ENCODE measurements around the gene PSG1. TPM values are rescaled to one million over a fixed set of nuclear protein-coding genes. Genes with fewer than 3 reads are reported as not detected.
"Not testable (repeated sequence)": the region's sequence is repeated elsewhere in the genome, so short reads cannot be mapped to it uniquely, and the experiment has no call there.

Gene PSG1
- total RNA-seq, 1 experiment from 2014 or later, result 0.72 TPM

DNA sequence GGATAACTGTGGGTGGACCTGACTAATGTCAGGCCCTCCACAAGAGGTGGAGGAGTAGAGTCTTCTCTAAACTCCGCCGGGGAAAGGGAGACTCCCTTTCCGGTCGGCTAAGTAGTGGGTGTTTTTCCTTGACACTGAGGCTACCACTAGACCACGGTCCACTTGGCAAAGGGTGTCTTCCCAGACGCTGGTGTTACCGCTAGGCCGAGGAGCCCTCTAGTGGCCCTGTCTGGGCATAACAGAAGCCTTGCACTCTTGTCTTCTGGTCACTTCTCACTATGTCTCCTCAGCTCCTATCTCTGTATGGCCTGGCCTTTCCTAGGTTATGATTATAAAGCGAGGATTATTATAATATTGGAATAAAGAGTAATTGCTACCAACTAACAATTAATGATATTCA, 43.6 kb upstream of the PSG1 start:
- H3K4me2 ChIP-seq; H4K20me1 ChIP-seq (ENCODE audit: insufficient read depth); H3K4me3 ChIP-seq; POLR2A ChIA-PET (ENCODE audit: unreplicated experiment); H3K9me2 ChIP-seq (ENCODE audit: insufficient read depth); intact Hi-C loops (cut with micrococcal nuclease; ENCODE audit: unreplicated experiment); H3K27ac ChIP-seq; H2AFZ ChIP-seq; H3K79me2 ChIP-seq (ENCODE audit: low read depth); H3K4me1 ChIP-seq (replicated peaks; ENCODE audit: insufficient read depth); BruUV-seq (replicated peaks); H3F3A ChIP-seq (ENCODE audit: insufficient read depth, low read depth); H3K9me3 ChIP-seq (ENCODE audit: insufficient read depth, low read depth); H3K27me3 ChIP-seq (ENCODE audit: insufficient read depth, low read depth); H3K36me3 ChIP-seq (ENCODE audit: low read depth): not testable (repeated sequence)
- TF ChIP-seq, protein P1, sequence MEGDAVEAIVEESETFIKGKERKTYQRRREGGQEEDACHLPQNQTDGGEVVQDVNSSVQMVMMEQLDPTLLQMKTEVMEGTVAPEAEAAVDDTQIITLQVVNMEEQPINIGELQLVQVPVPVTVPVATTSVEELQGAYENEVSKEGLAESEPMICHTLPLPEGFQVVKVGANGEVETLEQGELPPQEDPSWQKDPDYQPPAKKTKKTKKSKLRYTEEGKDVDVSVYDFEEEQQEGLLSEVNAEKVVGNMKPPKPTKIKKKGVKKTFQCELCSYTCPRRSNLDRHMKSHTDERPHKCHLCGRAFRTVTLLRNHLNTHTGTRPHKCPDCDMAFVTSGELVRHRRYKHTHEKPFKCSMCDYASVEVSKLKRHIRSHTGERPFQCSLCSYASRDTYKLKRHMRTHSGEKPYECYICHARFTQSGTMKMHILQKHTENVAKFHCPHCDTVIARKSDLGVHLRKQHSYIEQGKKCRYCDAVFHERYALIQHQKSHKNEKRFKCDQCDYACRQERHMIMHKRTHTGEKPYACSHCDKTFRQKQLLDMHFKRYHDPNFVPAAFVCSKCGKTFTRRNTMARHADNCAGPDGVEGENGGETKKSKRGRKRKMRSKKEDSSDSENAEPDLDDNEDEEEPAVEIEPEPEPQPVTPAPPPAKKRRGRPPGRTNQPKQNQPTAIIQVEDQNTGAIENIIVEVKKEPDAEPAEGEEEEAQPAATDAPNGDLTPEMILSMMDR (conservative IDR thresholded peaks at IDR 0.05), result peak; percentile 82
- DNase-seq, result peak; percentile 39 to 50
- CTCF ChIA-PET, result interaction anchor here (0.6 to 1.2 kb wide), 2 partner anchors 38 to 240 kb away, joined by 3 to 6 read pairs; no protein-coding TSS in a partner anchor

DNA sequence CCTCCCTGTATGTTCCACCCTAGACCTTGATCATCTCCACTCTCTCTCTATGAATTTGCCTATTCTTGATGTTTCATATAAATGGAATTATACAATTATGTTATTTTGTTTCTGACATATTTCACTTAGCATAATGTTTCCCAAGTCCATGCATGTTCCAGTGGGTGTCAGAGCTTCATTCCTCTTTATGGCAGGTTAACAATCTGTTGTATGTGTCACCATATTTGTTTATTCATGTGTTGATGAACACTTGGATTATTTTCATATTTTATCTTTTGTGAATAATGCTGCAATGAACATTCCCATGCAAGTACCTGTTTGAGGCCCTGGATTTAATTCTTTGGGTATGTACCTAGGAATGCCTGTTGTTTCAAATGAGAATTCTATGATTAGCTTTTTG, 41.5 kb upstream of the PSG1 start:
- POLR2A ChIA-PET (ENCODE audit: unreplicated experiment); H3K79me2 ChIP-seq (ENCODE audit: low read depth); H3F3A ChIP-seq (ENCODE audit: insufficient read depth, low read depth); intact Hi-C loops (cut with micrococcal nuclease; ENCODE audit: unreplicated experiment); H3K36me3 ChIP-seq (ENCODE audit: low read depth); H3K4me1 ChIP-seq (replicated peaks; ENCODE audit: insufficient read depth); CTCF ChIA-PET; H4K20me1 ChIP-seq (ENCODE audit: insufficient read depth); H3K4me3 ChIP-seq; H3K27ac ChIP-seq; H3K9me3 ChIP-seq (ENCODE audit: insufficient read depth, low read depth); H3K9me2 ChIP-seq (ENCODE audit: insufficient read depth); H3K27me3 ChIP-seq (ENCODE audit: insufficient read depth, low read depth); H3K4me2 ChIP-seq; BruUV-seq (replicated peaks); DNase-seq; H2AFZ ChIP-seq: not testable (repeated sequence)

DNA sequence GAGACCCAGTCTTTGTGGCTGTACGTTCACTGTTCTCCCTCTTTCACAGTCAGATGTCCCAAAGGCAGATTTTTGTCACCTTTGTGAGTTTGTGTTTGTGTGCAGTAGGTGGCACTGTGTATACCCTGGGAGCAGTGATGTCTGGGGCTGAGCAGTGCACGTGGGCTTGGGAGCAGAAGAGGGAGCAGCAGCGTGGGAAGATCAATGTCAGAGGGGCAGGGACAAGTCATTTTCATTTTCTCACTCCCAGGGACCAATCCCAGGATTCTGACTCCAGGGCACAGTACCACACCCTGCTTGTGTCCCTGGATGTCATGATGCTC, 40.2 kb upstream of the PSG1 start:
- no peaks in the 10 kb centered on the region for H3K27me3 ChIP-seq (ENCODE audit: insufficient read depth, low read depth)
- H3F3A ChIP-seq (ENCODE audit: insufficient read depth, low read depth), result no peaks in the 10 kb centered on the region
- no peak for DNase-seq
- CTCF ChIA-PET, result no interaction called here
- no peaks in the 10 kb centered on the region for H4K20me1 ChIP-seq (ENCODE audit: insufficient read depth)
- no peak overlapping the region for H3K27ac ChIP-seq
- no peak for TF ChIP-seq EZH2 (IDR thresholded peaks at IDR 0.05; ENCODE audit: low read depth)
- TF ChIP-seq, protein P1 (conservative IDR thresholded peaks at IDR 0.05), result no peak; the same call in 1 of the 2 replicates
- POLR2A ChIA-PET (ENCODE audit: unreplicated experiment), result no interaction called here
- H3K4me3 ChIP-seq, result no peak overlapping the region
- H3K79me2 ChIP-seq (ENCODE audit: low read depth), result no peaks in the 10 kb centered on the region
- BruUV-seq (replicated peaks), result no TSS peak
- H3K4me2 ChIP-seq, result no peak overlapping the region
- intact Hi-C loops (cut with micrococcal nuclease; ENCODE audit: unreplicated experiment), result no loop called here
- no peaks in the 10 kb centered on the region for H3K9me3 ChIP-seq (ENCODE audit: insufficient read depth, low read depth)
- H2AFZ ChIP-seq, result no peak overlapping the region
- H3K36me3 ChIP-seq (ENCODE audit: low read depth), result no peaks in the 10 kb centered on the region
- no peaks in the 10 kb centered on the region for H3K9me2 ChIP-seq (ENCODE audit: insufficient read depth)
- H3K4me1 ChIP-seq (replicated peaks; ENCODE audit: insufficient read depth), result no peaks in the 10 kb centered on the region

DNA sequence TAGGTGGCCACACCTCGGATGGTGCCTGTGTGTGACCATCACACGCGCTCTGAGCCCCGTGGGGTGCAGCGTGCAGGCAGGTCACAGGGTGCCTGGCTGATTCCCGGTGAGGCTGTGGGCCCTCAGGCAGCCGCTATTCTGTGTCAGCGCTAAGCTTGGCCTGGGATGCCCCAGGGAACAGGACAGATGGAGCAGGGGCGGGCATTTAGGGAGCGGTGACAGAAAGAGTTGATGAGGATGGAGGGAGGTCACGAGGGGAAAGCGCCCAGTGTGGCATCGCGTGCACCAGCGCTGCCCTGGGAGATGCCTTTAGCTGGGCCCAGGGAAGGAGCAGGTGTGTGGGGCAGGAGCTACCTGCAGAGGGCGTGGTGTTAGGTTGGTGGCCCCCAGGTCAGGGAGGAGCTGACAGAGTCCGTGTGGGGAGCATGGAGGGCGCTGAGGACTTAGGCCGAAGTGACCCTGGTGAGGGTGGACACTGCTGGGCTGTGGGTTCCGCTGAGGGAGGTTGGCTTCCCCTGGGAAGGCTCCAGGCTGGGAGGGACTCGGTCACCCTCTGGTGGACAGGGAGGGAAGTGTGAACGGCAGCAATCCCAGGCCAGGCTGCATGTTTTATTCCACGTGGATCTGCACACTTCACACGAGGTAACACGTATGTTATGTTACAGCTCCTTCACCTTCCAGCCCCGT, 39.7 kb upstream of the PSG1 start:
- H3K27ac ChIP-seq; BruUV-seq (replicated peaks); H3K79me2 ChIP-seq (ENCODE audit: low read depth); CTCF ChIA-PET; H4K20me1 ChIP-seq (ENCODE audit: insufficient read depth); H3K4me2 ChIP-seq; H2AFZ ChIP-seq; H3K9me3 ChIP-seq (ENCODE audit: insufficient read depth, low read depth); H3F3A ChIP-seq (ENCODE audit: insufficient read depth, low read depth); H3K27me3 ChIP-seq (ENCODE audit: insufficient read depth, low read depth); H3K9me2 ChIP-seq (ENCODE audit: insufficient read depth); intact Hi-C loops (cut with micrococcal nuclease; ENCODE audit: unreplicated experiment); POLR2A ChIA-PET (ENCODE audit: unreplicated experiment); H3K36me3 ChIP-seq (ENCODE audit: low read depth); H3K4me1 ChIP-seq (replicated peaks; ENCODE audit: insufficient read depth); H3K4me3 ChIP-seq; DNase-seq: not testable (repeated sequence)
- TF ChIP-seq, protein P1 (conservative IDR thresholded peaks at IDR 0.05), result peak; percentile 78

DNA sequence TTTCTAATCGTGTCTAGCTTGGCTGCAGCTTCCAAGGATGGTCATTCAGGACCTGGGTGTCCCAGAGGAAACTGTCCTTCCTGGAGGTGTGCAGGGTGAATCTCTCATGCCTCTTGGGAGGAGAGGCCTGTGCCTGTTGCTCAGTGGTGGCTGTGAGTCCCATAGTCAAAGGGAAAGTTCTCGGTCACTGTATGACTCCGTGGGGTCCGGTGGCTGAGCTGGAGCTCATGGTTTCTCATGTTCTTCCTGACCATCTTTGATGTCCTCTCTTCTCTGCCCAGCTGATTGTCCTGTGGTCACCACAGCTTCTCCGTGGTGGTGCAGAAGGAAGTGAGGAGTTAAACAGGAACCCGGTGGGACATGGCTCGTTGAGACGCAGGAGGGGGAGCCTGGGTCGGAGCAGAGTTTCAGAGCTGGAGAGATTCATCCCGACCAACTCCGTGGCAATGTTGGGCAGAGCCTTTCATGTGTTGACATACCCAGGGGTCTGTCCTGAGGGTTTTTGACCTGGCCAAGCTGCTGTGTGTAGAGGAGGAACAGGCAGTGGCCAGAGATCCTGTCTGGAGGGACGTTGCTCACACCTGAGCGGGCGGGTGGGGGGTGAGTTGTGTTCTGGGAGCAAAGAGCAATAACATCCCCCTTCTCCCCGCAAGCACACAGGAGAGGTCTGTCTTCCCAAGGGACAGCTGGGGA, 39.0 kb upstream of the PSG1 start:
- H3K36me3 ChIP-seq (ENCODE audit: low read depth); H3K9me3 ChIP-seq (ENCODE audit: insufficient read depth, low read depth); H3K27ac ChIP-seq; H3K27me3 ChIP-seq (ENCODE audit: insufficient read depth, low read depth); H4K20me1 ChIP-seq (ENCODE audit: insufficient read depth); H2AFZ ChIP-seq; H3K4me3 ChIP-seq; CTCF ChIA-PET; H3K4me2 ChIP-seq; H3K79me2 ChIP-seq (ENCODE audit: low read depth); intact Hi-C loops (cut with micrococcal nuclease; ENCODE audit: unreplicated experiment); POLR2A ChIA-PET (ENCODE audit: unreplicated experiment); H3K9me2 ChIP-seq (ENCODE audit: insufficient read depth); BruUV-seq (replicated peaks); DNase-seq; H3K4me1 ChIP-seq (replicated peaks; ENCODE audit: insufficient read depth); H3F3A ChIP-seq (ENCODE audit: insufficient read depth, low read depth): not testable (repeated sequence)

All from PC-9 (cell line).